ENCODE measurements around the gene NPR1. TPM values are rescaled to one million over a fixed set of nuclear protein-coding genes. Genes with fewer than 3 reads are reported as not detected.

Gene NPR1
- total RNA-seq, 1 donor from 2014 or later: 187 TPM

GRCh38 chr1:153677718-153678518, 570 bp upstream of the NPR1 start:
- Histone ChIP-seq H3K27me3 (no peaks in the 10 kb centered on the region), H3K36me3 (peaks cover 15 to 16% of the 10 kb centered on the region in 2 donors), H3K27ac (peak overlapping the region; percentile 88 to 96), H3K4me1 (peaks cover 0 to 7% of the 10 kb centered on the region in 2 donors), H3K4me3 (peak overlapping the region; percentile 81 to 92), H3K9me3 (no peaks in the 10 kb centered on the region)
- intact Hi-C loops (cut with DNase I): loop anchor here (1.0 to 5.0 kb wide), 3 partner anchors 71 to 309 kb away; partner anchors contain the start of gene RAB13
- peak; percentile 90 to 94 (median 91) for TF ChIP-seq CTCF (IDR thresholded peaks at IDR 0.05)
- peak in 1 of 2 donors; percentile 83 for DNase-seq (ENCODE audit: low spot score in 2 of 2)

GRCh38 chr1:153679337-153680119, 1.0 kb downstream of the NPR1 start:
- H3K27me3 ChIP-seq: no peaks in the 10 kb centered on the region
- DNase-seq (ENCODE audit: low spot score in 2 of 2): no peak
- intact Hi-C loops (cut with DNase I): loop anchor here (2.0 to 5.0 kb wide), 2 partner anchors 17 to 308 kb away; partner anchors contain the start of gene RAB13
- H3K4me3 ChIP-seq: peak overlapping the region; percentile 81 to 92
- TF ChIP-seq CTCF (IDR thresholded peaks at IDR 0.05): peak in 2 of 3 experiments; percentile 13 to 32
- H3K36me3 ChIP-seq: peaks cover 20 to 26% of the 10 kb centered on the region in 2 donors
- H3K4me1 ChIP-seq: peaks cover 5 to 13% of the 10 kb centered on the region in 2 donors
- H3K9me3 ChIP-seq: no peaks in the 10 kb centered on the region
- H3K27ac ChIP-seq: peak overlapping the region; percentile 88 to 96

GRCh38 chr1:153680120-153680403, 1.6 kb downstream of the NPR1 start:
- Histone ChIP-seq H3K4me3 (peak overlapping the region; percentile 81 to 92), H3K9me3 (no peaks in the 10 kb centered on the region), H3K4me1 (peaks cover 5 to 17% of the 10 kb centered on the region in 2 donors), H3K27ac (peak overlapping the region; percentile 88 to 96), H3K36me3 (peaks cover 20 to 31% of the 10 kb centered on the region in 2 donors), H3K27me3 (no peaks in the 10 kb centered on the region)
- no peak for TF ChIP-seq CTCF (IDR thresholded peaks at IDR 0.05)
- intact Hi-C loops (cut with DNase I): loop anchor here (2.0 kb wide), 1 partner anchor 17 kb away; no protein-coding TSS in a partner anchor
- DNase-seq (ENCODE audit: low spot score in 2 of 2): no peak

GRCh38 chr1:153682730-153683129, 4.2 kb downstream of the NPR1 start:
- H3K36me3 ChIP-seq: peaks cover 47 to 58% of the 10 kb centered on the region in 2 donors
- H3K4me1 ChIP-seq: peaks cover 5 to 17% of the 10 kb centered on the region in 2 donors
- intact Hi-C loops (cut with DNase I): no loop called here
- H3K27ac ChIP-seq: peak overlapping the region; percentile 24 to 96
- TF ChIP-seq CTCF (IDR thresholded peaks at IDR 0.05): no peak
- H3K27me3 ChIP-seq: no peaks in the 10 kb centered on the region
- no peaks in the 10 kb centered on the region for H3K9me3 ChIP-seq
- no peak for DNase-seq (ENCODE audit: low spot score in 2 of 2)
- no peak overlapping the region for H3K4me3 ChIP-seq

GRCh38 chr1:153683854-153684253, 5.4 kb downstream of the NPR1 start:
- TF ChIP-seq CTCF (IDR thresholded peaks at IDR 0.05): no peak

More at GRCh38 chr1:153683854-153684253, 5.4 kb downstream of the NPR1 start:
- peak overlapping the region; percentile 48 to 96 for H3K27ac ChIP-seq
- no peaks in the 10 kb centered on the region for H3K9me3 ChIP-seq
- H3K4me1 ChIP-seq: peaks cover 5 to 13% of the 10 kb centered on the region in 2 donors
- peaks cover 58 to 69% of the 10 kb centered on the region in 2 donors for H3K36me3 ChIP-seq
- DNase-seq (ENCODE audit: low spot score in 2 of 2): peak in 1 of 2 donors; percentile 82
- H3K4me3 ChIP-seq: no peak overlapping the region
- no peaks in the 10 kb centered on the region for H3K27me3 ChIP-seq
- intact Hi-C loops (cut with DNase I): no loop called here
